ENCODE measurements around the gene HRH4.
A peak's percentile ranks its signal among the peaks of the same experiment; 100 is the strongest.

The HRH4 gene

DNA sequence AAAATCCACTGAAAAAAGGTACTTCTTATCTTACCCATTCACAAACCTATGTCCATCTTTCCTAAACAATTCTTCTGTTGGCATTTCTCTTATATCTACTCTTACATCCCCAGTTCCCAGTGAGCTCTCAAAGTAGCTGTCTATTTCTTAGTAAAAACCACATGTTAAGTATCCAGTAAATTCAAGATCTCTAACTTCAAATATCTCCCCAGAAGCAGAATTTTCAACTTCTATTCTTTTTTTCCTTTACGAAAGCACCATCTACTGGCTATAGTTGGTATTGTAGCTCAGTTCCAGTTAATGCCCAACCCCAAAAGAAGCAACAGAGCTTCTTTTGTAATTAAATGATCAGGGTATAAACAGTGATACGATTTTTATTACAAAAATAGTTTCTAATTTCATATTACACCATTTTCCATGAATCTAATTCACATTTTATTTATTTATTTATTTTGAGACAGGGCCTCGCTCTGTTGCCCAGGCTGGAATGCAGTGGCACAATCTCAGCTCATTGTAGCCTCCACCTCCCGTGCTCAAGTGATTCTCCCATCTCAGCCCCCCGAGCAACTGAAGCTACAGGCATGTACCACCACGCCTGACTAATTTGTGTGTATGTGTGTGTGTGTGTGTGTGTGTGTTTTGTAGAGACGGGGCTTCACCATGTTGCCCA lies 28.5 kb downstream of the HRH4 start:
- H3K4ac ChIP-seq (ENCODE audit: low read length), result no peak overlapping the region
- no peak overlapping the region for H3K23ac ChIP-seq (ENCODE audit: low read depth, low read length, poor library complexity)
- peaks cover 1 to 4% of the 10 kb centered on the region in 2 donors for H3K4me1 ChIP-seq (ENCODE audit: control insufficient read depth in 2 of 2, insufficient read depth in 1 of 2, low read depth in 1 of 2, low read length in 2 of 2)
- no peak overlapping the region for H2BK15ac ChIP-seq (ENCODE audit: low read length)
- no peak overlapping the region for H3K27ac ChIP-seq (replicated peaks; ENCODE audit: low read length)
- WGBS, 2 donors (ENCODE audit: extremely low coverage in 2 of 2, insufficient read length in 2 of 2, insufficient replicate concordance in 1 of 2), result no CpG with 5 or more reads among the region's 7 CpGs
- peaks cover 0 to 11% (median 0%) of the 10 kb centered on the region in 3 experiments for H3K27me3 ChIP-seq (ENCODE audit: control insufficient read depth in 3 of 3, insufficient read depth in 3 of 3, low read depth in 1 of 3, low read length in 3 of 3)
- no peaks in the 10 kb centered on the region for H3K36me3 ChIP-seq (replicated peaks in 1 of 2; ENCODE audit: control insufficient read depth in 2 of 2, insufficient read depth in 2 of 2, low read length in 2 of 2)
- no peak overlapping the region for H2BK5ac ChIP-seq (ENCODE audit: low read length)
- H4K91ac ChIP-seq (ENCODE audit: low read depth, low read length, poor library complexity), result no peak overlapping the region
- no peak overlapping the region for H2AK5ac ChIP-seq (ENCODE audit: low read depth, low read length)
- H2BK12ac ChIP-seq (ENCODE audit: low read length), result no peak overlapping the region
- no peak overlapping the region for H4K8ac ChIP-seq (ENCODE audit: low read depth, low read length)
- H3K9me3 ChIP-seq (replicated peaks in 1 of 2; ENCODE audit: control insufficient read depth in 2 of 2, insufficient read depth in 1 of 2, low read depth in 1 of 2, low read length in 2 of 2), result peaks cover 0 to 3% of the 10 kb centered on the region in 2 donors
- H3K4me2 ChIP-seq (ENCODE audit: insufficient read depth, low read length, poor library complexity, severe bottlenecking), result no peak overlapping the region
- no peak overlapping the region for H2BK120ac ChIP-seq (ENCODE audit: low read depth, low read length)
- H3K14ac ChIP-seq (ENCODE audit: low read length), result no peak overlapping the region
- H3K18ac ChIP-seq (ENCODE audit: low read length), result no peak overlapping the region
- no peak overlapping the region for H3K9ac ChIP-seq (ENCODE audit: low read depth, low read length, poor library complexity)
- DNase-seq (ENCODE audit: low spot score), result peak; percentile 36
- H3K79me1 ChIP-seq (ENCODE audit: low read depth, low read length), result no peaks in the 10 kb centered on the region
- no peak overlapping the region for H2AFZ ChIP-seq (ENCODE audit: low read length)
- no peak overlapping the region for H3K4me3 ChIP-seq (ENCODE audit: low read length in 2 of 2)

DNA sequence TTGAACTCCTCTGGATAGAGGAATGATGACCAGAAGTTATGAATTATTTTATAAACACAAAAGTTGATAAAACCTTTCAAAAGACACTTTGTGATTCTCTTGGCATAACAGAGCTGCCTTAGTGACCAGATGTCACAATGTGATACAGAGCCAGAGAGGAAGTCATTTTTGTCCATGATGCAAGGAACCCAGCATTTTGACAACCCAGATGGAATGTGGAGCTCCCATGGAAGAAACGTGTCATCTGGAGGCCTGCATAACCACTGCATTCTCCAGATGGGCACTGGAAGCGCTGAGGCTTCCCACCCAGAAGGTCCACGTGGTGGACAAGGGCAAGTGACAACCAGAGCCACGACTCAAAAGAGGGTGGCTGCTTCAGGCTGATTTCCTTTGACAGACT lies 30.1 kb downstream of the HRH4 start:
- Histone ChIP-seq H3K4ac (ENCODE audit: low read length) (no peak overlapping the region), H4K91ac (ENCODE audit: low read depth, low read length, poor library complexity) (no peak overlapping the region), H2BK5ac (ENCODE audit: low read length) (no peak overlapping the region), H2AK5ac (ENCODE audit: low read depth, low read length) (no peak overlapping the region), H3K36me3 (replicated peaks in 1 of 2; ENCODE audit: control insufficient read depth in 2 of 2, insufficient read depth in 2 of 2, low read length in 2 of 2) (no peaks in the 10 kb centered on the region), H2BK120ac (ENCODE audit: low read depth, low read length) (no peak overlapping the region), H3K27ac (replicated peaks; ENCODE audit: low read length) (no peak overlapping the region), H3K23ac (ENCODE audit: low read depth, low read length, poor library complexity) (no peak overlapping the region), H2BK12ac (ENCODE audit: low read length) (no peak overlapping the region), H2BK15ac (ENCODE audit: low read length) (no peak overlapping the region), H3K79me1 (ENCODE audit: low read depth, low read length) (no peaks in the 10 kb centered on the region), H3K27me3 (ENCODE audit: control insufficient read depth in 3 of 3, insufficient read depth in 3 of 3, low read depth in 1 of 3, low read length in 3 of 3) (peaks cover 0 to 7% (median 0%) of the 10 kb centered on the region in 3 experiments), H3K4me1 (ENCODE audit: control insufficient read depth in 2 of 2, insufficient read depth in 1 of 2, low read depth in 1 of 2, low read length in 2 of 2) (peaks cover 1 to 4% of the 10 kb centered on the region in 2 donors), H2AFZ (ENCODE audit: low read length) (no peak overlapping the region), H4K8ac (ENCODE audit: low read depth, low read length) (peak overlapping the region; percentile 23), H3K9ac (ENCODE audit: low read depth, low read length, poor library complexity) (no peak overlapping the region), H3K14ac (ENCODE audit: low read length) (no peak overlapping the region), H3K4me3 (ENCODE audit: low read length in 2 of 2) (no peak overlapping the region), H3K4me2 (ENCODE audit: insufficient read depth, low read length, poor library complexity, severe bottlenecking) (no peak overlapping the region), H3K9me3 (replicated peaks in 1 of 2; ENCODE audit: control insufficient read depth in 2 of 2, insufficient read depth in 1 of 2, low read depth in 1 of 2, low read length in 2 of 2) (peaks cover 0 to 3% of the 10 kb centered on the region in 2 donors), H3K18ac (ENCODE audit: low read length) (peak overlapping the region; percentile 35)
- no peak for DNase-seq (ENCODE audit: low spot score)
- no CpG with 5 or more reads among the region's 4 CpGs for WGBS, 2 donors (ENCODE audit: extremely low coverage in 2 of 2, insufficient read length in 2 of 2, insufficient replicate concordance in 1 of 2)

DNA sequence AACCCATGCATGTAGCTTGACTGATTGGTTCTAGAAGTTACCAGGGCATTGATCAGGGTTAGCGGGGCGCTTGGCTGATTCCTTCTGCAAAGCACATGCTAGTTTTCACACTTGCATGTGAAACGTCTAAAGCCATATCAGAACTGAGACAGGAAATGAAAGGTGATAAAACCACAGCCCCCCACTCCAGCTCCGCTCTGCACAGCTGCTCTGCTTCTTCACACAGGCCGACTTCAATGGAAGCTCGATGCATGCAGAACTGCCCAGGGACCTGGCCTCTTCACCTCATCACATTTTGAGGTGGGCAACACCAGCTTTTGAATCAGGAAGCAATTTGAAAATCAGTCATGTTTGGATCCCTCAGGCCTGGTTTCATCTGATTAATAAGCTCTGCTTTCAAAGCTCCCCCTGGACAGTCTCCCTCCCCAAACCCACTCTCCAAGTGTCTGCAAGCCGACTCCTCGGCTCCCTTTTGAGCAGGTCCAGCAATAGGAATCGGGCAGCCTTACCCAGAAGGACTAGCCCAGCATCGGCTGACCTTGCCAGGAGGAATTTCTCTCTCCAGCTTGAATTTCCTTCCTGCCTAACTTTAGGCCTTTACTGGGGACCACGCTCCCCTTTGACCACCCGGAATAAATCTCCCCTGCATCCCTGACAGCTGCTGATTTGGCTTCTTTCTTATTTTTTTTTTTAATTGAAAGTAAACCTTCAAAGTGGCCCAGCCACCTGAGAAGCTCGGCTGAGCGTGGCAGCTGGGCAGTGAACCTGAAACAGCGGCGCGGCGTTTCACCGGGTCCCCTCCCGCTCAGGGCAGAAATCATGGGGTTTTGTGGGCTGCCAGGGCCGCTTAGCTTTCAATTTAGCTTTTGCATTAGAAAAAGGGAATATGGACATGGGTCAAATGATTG lies 31.7 kb downstream of the HRH4 start:
- no peak overlapping the region for H2AK5ac ChIP-seq (ENCODE audit: low read depth, low read length)
- no peak overlapping the region for H4K8ac ChIP-seq (ENCODE audit: low read depth, low read length)
- H3K4ac ChIP-seq (ENCODE audit: low read length), result no peak overlapping the region
- no peak for DNase-seq (ENCODE audit: low spot score)
- H3K4me3 ChIP-seq (ENCODE audit: low read length in 2 of 2), result no peak overlapping the region
- H3K4me1 ChIP-seq (ENCODE audit: control insufficient read depth in 2 of 2, insufficient read depth in 1 of 2, low read depth in 1 of 2, low read length in 2 of 2), result peaks cover 1 to 6% of the 10 kb centered on the region in 2 donors
- H3K27ac ChIP-seq (replicated peaks; ENCODE audit: low read length), result no peak overlapping the region
- no peak overlapping the region for H2BK120ac ChIP-seq (ENCODE audit: low read depth, low read length)
- H2BK12ac ChIP-seq (ENCODE audit: low read length), result no peak overlapping the region
- no peak overlapping the region for H2BK15ac ChIP-seq (ENCODE audit: low read length)
- H3K4me2 ChIP-seq (ENCODE audit: insufficient read depth, low read length, poor library complexity, severe bottlenecking), result no peak overlapping the region
- peaks cover 0 to 3% of the 10 kb centered on the region in 2 donors for H3K9me3 ChIP-seq (replicated peaks in 1 of 2; ENCODE audit: control insufficient read depth in 2 of 2, insufficient read depth in 1 of 2, low read depth in 1 of 2, low read length in 2 of 2)
- no peak overlapping the region for H2BK5ac ChIP-seq (ENCODE audit: low read length)
- no peak overlapping the region for H3K9ac ChIP-seq (ENCODE audit: low read depth, low read length, poor library complexity)
- no peaks in the 10 kb centered on the region for H3K79me1 ChIP-seq (ENCODE audit: low read depth, low read length)
- H3K36me3 ChIP-seq (replicated peaks in 1 of 2; ENCODE audit: control insufficient read depth in 2 of 2, insufficient read depth in 2 of 2, low read length in 2 of 2), result no peaks in the 10 kb centered on the region
- H3K14ac ChIP-seq (ENCODE audit: low read length), result no peak overlapping the region
- H3K18ac ChIP-seq (ENCODE audit: low read length), result no peak overlapping the region
- peaks cover 0 to 4% (median 0%) of the 10 kb centered on the region in 3 experiments for H3K27me3 ChIP-seq (ENCODE audit: control insufficient read depth in 3 of 3, insufficient read depth in 3 of 3, low read depth in 1 of 3, low read length in 3 of 3)
- no peak overlapping the region for H3K23ac ChIP-seq (ENCODE audit: low read depth, low read length, poor library complexity)
- WGBS, 2 donors (ENCODE audit: extremely low coverage in 2 of 2, insufficient read length in 2 of 2, insufficient replicate concordance in 1 of 2), result no CpG with 5 or more reads among the region's 21 CpGs
- no peak overlapping the region for H4K91ac ChIP-seq (ENCODE audit: low read depth, low read length, poor library complexity)
- H2AFZ ChIP-seq (ENCODE audit: low read length), result peak overlapping the region; percentile 56

DNA sequence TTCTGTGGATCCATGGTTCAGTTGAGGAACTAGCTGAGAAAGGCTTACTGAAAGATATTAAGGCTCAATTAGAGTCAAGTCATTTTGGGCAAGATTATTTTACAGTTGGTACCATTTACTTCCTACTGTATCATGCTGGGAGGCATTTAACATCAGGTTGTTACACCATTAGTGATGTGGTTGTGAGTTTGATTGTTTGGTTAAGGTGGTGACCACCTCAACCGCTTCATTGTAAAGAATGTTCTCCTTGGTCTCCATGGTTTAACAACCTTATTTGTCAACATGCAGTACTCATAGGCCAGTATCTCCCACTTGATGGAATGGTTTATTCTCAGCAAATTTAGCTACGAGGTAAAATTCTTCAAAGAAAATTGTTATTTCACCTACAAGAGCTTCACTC lies 34.1 kb downstream of the HRH4 start:
- Histone ChIP-seq H3K4ac (ENCODE audit: low read length) (no peak overlapping the region), H3K9ac (ENCODE audit: low read depth, low read length, poor library complexity) (no peak overlapping the region), H3K18ac (ENCODE audit: low read length) (no peak overlapping the region), H2BK15ac (ENCODE audit: low read length) (no peak overlapping the region), H3K4me2 (ENCODE audit: insufficient read depth, low read length, poor library complexity, severe bottlenecking) (no peak overlapping the region), H2BK5ac (ENCODE audit: low read length) (no peak overlapping the region), H3K79me1 (ENCODE audit: low read depth, low read length) (no peaks in the 10 kb centered on the region), H4K8ac (ENCODE audit: low read depth, low read length) (no peak overlapping the region), H2AFZ (ENCODE audit: low read length) (no peak overlapping the region), H2BK12ac (ENCODE audit: low read length) (no peak overlapping the region), H3K36me3 (replicated peaks in 1 of 2; ENCODE audit: control insufficient read depth in 2 of 2, insufficient read depth in 2 of 2, low read length in 2 of 2) (no peaks in the 10 kb centered on the region), H3K23ac (ENCODE audit: low read depth, low read length, poor library complexity) (no peak overlapping the region), H3K27me3 (ENCODE audit: control insufficient read depth in 3 of 3, insufficient read depth in 3 of 3, low read depth in 1 of 3, low read length in 3 of 3) (peaks cover 0 to 4% (median 0%) of the 10 kb centered on the region in 3 experiments), H3K14ac (ENCODE audit: low read length) (no peak overlapping the region), H4K91ac (ENCODE audit: low read depth, low read length, poor library complexity) (no peak overlapping the region), H2AK5ac (ENCODE audit: low read depth, low read length) (no peak overlapping the region), H3K4me1 (ENCODE audit: control insufficient read depth in 2 of 2, insufficient read depth in 1 of 2, low read depth in 1 of 2, low read length in 2 of 2) (peaks cover 1 to 6% of the 10 kb centered on the region in 2 donors), H2BK120ac (ENCODE audit: low read depth, low read length) (no peak overlapping the region), H3K9me3 (replicated peaks in 1 of 2; ENCODE audit: control insufficient read depth in 2 of 2, insufficient read depth in 1 of 2, low read depth in 1 of 2, low read length in 2 of 2) (peaks cover 0 to 3% of the 10 kb centered on the region in 2 donors), H3K4me3 (ENCODE audit: low read length in 2 of 2) (no peak overlapping the region), H3K27ac (replicated peaks; ENCODE audit: low read length) (no peak overlapping the region)
- no CpG with 5 or more reads among the region's 2 CpGs for WGBS, 2 donors (ENCODE audit: extremely low coverage in 2 of 2, insufficient read length in 2 of 2, insufficient replicate concordance in 1 of 2)
- no peak for DNase-seq (ENCODE audit: low spot score)

Measured in neuronal stem cell (in vitro differentiated cells).